ENCODE results near the gene CCDC187. TPM values are rescaled to one million over a fixed set of nuclear protein-coding genes. Genes with fewer than 3 reads are reported as not detected.

Gene CCDC187
- total RNA-seq, 1 donor from 2014 or later: 0.07 TPM

DNA sequence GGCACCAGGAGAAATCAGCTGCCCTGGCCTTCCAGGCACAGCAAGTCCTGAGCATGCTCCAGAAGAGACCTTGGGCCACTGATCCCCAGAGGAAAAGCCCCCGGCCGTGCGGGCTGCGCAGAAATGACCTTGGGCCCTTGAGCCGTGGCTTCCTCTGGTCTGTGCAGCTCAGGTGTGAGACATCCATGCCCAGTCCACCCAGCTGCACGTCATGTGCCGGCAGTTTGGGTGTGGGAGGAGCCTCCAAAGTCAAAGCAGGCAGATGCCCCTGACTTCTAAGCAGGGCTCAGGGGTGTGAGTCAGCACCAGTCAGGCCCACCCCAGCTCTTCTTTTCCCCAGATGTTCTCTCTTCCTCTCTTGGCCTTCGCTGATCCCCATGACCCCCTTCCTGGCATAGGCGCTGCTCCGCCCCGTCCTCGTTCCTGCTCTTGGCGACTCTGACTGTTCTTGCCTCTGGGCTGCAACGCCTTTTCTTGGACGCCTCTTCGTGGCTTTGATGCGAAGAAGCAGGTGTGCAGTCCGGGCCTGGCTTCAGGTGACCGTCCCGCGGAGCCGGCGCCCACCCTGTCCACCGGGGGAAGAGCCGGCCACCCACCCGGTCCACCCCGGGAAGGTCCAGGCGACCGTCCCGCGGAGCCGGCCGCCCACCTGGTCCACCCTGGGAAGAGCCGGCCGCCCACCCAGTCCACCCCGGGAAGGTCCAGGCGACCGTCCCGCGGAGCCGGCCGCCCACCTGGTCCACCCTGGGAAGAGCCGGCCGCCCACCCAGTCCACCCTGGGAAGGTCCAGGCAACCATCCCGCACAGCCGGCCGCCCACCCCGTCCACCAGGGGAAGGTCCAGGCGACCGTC, 52.4 kb downstream of the CCDC187 start:
- no peak for TF ChIP-seq CTCF (conservative IDR thresholded peaks at IDR 0.05)
- no peaks in the 10 kb centered on the region for H3K9me3 Mint-ChIP-seq
- no peaks in the 10 kb centered on the region for H3K27me3 Mint-ChIP-seq (ENCODE audit: low read depth)
- DNase-seq (ENCODE audit: low read depth, low spot score): no peak
- no peak overlapping the region for H3K27ac Mint-ChIP-seq (ENCODE audit: unreplicated experiment)
- H3K4me3 Mint-ChIP-seq: no peak overlapping the region
- no peaks in the 10 kb centered on the region for H3K4me1 Mint-ChIP-seq
- no peaks in the 10 kb centered on the region for H3K36me3 Mint-ChIP-seq (ENCODE audit: low read depth)

DNA sequence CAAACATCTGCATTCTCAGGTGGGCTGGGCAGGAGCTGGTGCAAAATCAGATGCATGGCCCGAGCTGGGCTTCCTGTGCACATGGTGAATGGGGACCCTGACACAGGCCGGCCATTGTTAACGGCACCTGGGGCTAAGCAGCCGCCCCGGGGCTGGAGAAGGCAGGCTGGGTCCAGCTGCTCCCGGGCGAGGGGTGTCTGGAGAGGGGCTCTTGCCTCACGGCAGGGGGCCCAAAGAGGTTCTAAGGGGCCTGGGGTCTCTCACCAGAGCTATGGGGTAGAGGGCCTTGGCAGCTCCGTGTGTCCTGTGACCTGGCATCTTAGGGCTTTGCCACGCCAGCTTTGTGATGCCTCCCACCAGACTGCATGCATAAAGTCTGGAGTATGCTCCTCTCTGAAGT, 53.2 kb downstream of the CCDC187 start:
- no peak overlapping the region for H3K27ac Mint-ChIP-seq (ENCODE audit: unreplicated experiment)
- H3K27me3 Mint-ChIP-seq (ENCODE audit: low read depth): no peaks in the 10 kb centered on the region
- TF ChIP-seq CTCF (conservative IDR thresholded peaks at IDR 0.05): no peak
- H3K4me3 Mint-ChIP-seq: no peak overlapping the region
- no peaks in the 10 kb centered on the region for H3K9me3 Mint-ChIP-seq
- no peaks in the 10 kb centered on the region for H3K36me3 Mint-ChIP-seq (ENCODE audit: low read depth)
- H3K4me1 Mint-ChIP-seq: peaks cover 4% of the 10 kb centered on the region
- DNase-seq (ENCODE audit: low read depth, low spot score): no peak

DNA sequence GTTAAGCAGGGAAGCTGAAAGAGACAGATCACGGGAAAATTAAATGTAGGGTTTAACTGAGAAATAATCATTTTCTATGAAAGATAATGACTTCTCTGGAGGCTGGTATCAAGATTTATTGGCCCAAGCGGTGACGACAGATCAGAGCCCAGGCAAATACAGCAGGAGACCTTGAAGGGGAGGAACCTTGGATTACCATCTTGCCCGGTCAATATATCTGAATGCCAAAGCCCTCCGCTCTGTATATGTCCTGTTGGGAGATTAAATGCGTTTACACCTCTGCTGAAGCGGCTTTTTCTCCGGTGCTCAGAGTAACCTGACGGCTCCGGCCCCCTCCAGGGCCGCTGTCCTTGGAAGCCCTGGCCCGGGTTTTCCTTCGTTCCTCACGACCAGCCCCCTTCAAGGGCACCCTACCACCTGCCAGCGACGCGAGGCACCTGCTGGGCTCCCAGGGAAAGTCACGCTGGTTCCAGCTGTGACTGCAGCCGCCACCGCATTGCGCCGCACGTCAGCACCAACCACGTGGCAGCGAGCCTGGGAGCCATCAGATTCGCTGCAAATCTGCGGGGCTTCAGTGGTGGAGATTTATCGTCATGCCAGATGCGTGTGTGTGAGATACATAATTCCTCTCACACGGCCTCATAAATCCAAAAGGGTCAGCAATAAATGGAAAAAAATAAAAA, 53.9 kb downstream of the CCDC187 start:
- TF ChIP-seq CTCF (conservative IDR thresholded peaks at IDR 0.05): no peak
- H3K4me1 Mint-ChIP-seq: peaks cover 5% of the 10 kb centered on the region
- peak overlapping the region; percentile 10 for H3K4me3 Mint-ChIP-seq
- no peaks in the 10 kb centered on the region for H3K9me3 Mint-ChIP-seq
- no peak for DNase-seq (ENCODE audit: low read depth, low spot score)
- H3K27me3 Mint-ChIP-seq (ENCODE audit: low read depth): no peaks in the 10 kb centered on the region
- no peaks in the 10 kb centered on the region for H3K36me3 Mint-ChIP-seq (ENCODE audit: low read depth)
- H3K27ac Mint-ChIP-seq (ENCODE audit: unreplicated experiment): no peak overlapping the region

DNA sequence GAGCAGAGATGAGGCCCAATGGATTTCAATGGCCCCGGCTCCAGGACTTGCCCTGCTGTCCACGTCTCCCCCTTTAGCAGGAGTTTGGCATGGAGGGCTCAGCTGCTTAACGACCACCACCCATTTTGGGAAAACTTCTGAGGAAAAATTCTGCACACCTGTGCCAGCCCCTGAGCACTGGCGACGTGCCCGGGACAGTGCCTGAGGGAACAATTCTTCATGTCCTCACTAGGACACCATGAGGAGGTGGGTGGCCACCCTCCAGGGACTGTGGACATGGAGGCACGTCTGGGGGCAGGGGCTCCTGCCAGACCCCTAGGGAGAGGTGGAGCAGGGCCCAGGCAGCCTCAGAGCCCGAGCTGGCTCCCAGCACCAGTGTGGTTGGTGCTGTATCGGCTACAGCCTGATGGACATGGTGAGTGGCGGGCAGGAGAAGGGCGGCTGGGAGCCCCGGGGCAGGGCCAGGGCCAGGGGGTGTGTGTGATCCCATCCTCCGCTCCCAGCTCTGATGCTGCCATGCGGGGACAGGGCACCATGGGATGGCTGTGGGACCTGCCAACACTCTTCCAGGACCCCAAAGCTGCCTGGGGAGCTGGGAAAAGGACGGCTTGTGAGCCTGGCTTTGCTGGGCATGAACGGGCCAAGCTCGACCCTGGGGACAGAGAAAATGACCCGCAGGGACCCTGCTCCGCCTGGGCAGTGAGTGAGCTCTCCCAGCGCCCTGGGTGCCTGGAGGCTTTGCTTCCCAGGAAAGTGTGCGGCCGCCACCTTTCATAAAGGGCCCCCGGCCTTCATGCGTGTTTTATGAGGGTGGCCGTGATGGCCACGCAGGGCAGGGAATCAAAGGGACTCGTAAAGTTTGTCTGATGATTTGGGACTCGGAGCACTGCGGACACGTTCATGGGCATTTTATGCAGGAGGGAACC, 54.7 kb downstream of the CCDC187 start:
- Mint-ChIP-seq H3K36me3 (ENCODE audit: low read depth) (no peaks in the 10 kb centered on the region), H3K4me1 (peaks cover 14% of the 10 kb centered on the region), H3K4me3 (peak overlapping the region; percentile 10), H3K27ac (ENCODE audit: unreplicated experiment) (no peak overlapping the region), H3K27me3 (ENCODE audit: low read depth) (no peaks in the 10 kb centered on the region), H3K9me3 (no peaks in the 10 kb centered on the region)
- DNase-seq (ENCODE audit: low read depth, low spot score): no peak
- TF ChIP-seq CTCF (conservative IDR thresholded peaks at IDR 0.05): no peak

- TF ChIP-seq CTCF (conservative IDR thresholded peaks at IDR 0.05): no peak
- peaks cover 25% of the 10 kb centered on the region for H3K4me1 Mint-ChIP-seq
- H3K27me3 Mint-ChIP-seq (ENCODE audit: low read depth): no peaks in the 10 kb centered on the region
- no peak overlapping the region for H3K27ac Mint-ChIP-seq (ENCODE audit: unreplicated experiment)
- no peaks in the 10 kb centered on the region for H3K36me3 Mint-ChIP-seq (ENCODE audit: low read depth)
- no peaks in the 10 kb centered on the region for H3K9me3 Mint-ChIP-seq
- H3K4me3 Mint-ChIP-seq: peak overlapping the region; percentile 55
- no peak for DNase-seq (ENCODE audit: low read depth, low spot score)
Observed at GRCh38 chr9:136247947-136248637, 55.8 kb downstream of the CCDC187 start.

Measured in neural crest cell (in vitro differentiated cells).